Measurements from ENCODE around the gene FAM124B.

The FAM124B gene

DNA sequence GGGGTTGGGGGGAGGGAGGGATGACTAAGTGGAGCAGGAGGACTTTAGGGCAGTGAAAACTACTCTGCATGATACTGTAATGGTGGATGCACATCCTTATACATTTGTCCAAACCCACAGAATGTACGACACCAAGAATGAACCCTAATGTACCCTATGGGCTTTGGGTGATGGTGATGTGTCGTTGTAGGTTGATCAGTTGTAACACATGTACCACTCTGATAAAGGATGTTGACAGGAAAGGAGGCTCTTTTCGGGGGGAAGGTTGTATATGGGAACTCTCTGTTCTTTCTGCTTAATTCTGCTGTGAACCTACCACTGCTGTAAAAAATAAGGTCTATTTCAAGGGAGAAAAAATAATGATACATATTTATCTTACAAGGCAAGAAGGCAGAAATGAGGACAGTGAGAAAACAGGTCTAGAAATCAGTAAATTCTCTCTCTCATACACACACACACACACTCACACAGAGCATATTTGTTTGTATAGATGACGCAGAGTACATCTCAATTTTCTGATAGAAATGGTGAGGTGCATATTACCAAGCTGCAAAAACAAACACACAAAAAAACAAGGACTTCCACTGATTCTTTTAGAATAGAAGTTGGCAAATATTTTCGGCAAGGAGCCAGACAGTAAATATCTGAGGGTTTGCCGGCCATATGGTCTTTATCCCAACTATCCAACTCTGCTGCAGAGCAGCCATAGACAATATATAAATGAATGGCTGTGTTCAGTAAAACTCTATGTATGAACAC lies 20.2 kb downstream of the FAM124B start:
- DNase-seq (ENCODE audit: low spot score), result no peak

- DNase-seq (ENCODE audit: low spot score), result no peak
Observed at GRCh38 chr2:224379986-224380385, 21.9 kb downstream of the FAM124B start.

- DNase-seq (ENCODE audit: low spot score), result no peak
Observed at GRCh38 chr2:224379172-224379571, 22.7 kb downstream of the FAM124B start.

DNA sequence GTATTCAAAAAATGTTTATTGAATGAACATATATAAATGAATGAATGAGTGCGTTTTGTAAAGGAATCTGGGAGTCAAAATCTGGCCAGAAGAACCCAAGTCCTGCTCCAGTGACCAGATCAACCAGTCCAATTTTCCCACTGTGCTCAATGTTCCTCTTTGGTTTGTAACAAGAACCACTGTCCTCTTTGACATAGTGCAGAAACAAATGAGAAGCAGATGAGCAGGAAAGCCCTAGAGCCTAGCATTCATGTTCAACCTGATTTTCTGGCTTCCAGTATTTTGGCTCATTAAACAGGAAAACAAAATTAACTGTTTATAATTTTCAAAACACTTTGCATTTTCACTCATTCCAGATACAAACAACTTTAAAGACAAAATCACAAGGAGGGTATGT lies 23.2 kb downstream of the FAM124B start:
- DNase-seq (ENCODE audit: low spot score), result no peak

DNA sequence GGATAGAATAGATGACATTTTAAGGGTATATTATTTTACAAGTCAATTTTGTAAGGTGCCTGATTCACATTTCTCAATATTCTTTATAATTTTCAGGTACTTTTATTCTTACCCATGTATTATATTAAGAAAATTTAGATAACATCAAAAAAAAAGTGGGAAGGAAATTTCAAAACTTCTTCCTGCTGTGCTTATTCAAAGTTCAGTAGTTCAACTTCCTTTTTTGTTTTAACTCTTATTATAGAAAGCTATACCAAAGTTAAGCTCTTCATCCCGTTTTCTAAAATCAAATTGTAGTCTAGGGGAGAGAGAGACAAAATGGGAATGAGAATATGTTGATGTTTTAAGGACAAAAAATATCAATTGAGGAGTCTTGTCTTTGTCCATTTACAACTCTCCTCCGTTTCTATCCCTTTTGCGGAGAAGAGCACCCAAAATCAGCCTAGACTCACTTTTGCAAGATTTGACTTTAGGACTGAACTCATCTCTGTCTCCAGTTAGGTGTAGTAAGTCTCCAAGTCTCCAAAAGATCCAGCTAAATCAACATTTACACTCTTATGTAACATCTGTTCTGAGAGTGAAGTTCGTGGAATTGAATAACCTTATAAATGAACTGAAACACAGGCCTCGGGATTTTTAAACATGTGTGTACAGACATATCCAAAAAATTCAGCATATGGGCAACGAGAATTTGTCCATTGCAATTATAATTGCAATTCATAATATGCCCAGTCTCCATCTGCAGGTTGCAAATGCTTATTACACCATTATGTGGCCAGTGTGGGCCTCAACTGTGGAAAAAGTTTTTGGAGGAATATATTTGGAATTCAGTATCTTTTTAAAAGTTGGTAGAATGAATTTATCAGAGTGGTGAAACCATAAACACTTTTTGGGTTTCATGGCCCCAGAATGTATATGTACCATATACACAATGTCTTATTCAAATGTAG lies 23.9 kb downstream of the FAM124B start:
- DNase-seq (ENCODE audit: low spot score), result no peak

DNA sequence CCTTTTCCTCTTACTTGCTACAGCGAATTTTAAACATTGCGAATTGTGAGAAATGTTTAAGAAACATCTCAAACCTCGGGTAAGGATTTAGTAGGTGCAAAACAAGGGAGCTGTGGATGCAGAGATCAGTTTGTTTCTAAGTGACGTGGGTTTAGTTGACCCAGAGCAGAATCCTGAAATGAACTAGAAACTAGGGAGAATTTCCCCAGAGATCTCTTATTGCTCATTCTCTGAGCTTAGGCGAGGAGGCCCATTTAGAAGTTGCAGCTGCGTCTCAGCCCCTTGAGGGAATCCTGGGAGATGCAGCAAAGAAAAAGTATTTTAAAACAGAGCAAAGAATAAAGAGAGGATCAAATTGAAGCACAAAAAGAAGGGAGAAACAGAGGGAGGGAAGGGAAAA lies 29.3 kb downstream of the FAM124B start:
- no peak for DNase-seq (ENCODE audit: low spot score)

- peak; percentile 59 for DNase-seq (ENCODE audit: low spot score)
Observed at GRCh38 chr2:224369028-224369632, 32.8 kb downstream of the FAM124B start.

DNA sequence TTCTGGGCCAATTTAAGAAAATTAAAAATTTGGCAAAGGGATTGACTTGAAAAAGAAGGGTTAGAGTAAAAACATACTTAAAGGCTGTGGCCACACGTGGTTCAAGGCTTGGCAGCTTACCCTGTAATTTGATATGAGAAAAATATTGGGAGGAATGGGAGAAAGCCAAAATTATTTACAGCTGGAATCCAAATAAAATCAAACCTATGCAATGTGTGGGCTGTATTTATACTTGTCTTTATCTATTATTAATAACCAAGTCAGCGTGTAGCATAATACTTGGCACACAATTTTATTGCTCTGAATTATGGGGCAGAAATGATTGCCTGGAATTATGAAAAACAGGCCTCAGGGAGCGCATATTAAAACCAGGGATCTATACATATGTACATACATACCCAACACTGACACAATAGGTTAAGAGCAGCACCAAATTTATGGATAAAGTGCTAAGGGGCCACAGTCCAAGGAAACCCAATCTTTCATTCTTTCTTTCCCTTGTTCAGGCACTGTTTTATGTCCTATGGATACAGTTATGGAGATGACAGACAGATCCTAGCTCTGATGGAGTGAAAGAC lies 35.6 kb downstream of the FAM124B start:
- DNase-seq (ENCODE audit: low spot score), result no peak

GRCh38 chr2:224365331-224365730 lies 36.6 kb downstream of the FAM124B start:
- DNase-seq (ENCODE audit: low spot score), result no peak

DNA sequence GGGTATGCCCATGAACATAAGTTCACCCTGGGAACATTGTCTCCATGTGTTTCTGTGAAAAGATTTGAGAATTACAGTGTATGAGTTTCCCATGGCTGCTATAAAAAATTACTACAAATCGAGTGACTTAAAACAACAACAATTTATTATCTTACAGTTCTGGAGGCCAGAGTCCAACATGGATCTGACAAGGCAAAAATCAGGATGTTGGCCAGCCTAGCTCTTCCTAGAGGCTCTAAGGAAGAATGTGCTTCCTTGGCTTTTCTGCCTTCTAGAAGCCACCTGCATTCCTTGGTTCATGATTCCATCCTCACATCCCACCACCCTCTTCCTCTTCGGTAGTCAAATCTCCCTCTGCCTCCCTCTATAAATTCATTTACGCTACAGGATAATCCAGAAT lies 38.6 kb downstream of the FAM124B start:
- no peak for DNase-seq (ENCODE audit: low spot score)

DNA sequence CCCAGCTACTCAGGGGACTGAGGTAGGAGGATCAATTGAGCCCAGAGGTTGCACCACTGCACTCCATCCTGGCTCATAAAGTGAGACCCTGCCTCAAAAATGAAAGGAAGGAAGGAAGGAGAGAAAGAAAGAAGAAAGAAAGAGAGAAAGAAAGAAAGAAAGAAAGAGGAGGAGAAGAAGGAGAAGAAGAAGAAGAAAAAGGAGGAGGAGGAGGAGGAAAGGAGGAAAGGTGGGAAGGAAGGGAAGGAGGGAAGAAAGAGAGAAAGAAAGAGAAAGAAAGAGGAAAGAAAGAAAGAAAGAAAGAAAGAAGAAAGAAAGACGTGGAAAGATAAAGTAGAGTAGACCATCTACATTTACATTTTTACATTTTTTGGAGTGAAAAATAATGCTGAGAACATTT lies 39.8 kb downstream of the FAM124B start:
- DNase-seq (ENCODE audit: low spot score), result no peak

- DNase-seq (ENCODE audit: low spot score), result no peak
Observed at GRCh38 chr2:224360801-224361251, 41.1 kb downstream of the FAM124B start.

DNA sequence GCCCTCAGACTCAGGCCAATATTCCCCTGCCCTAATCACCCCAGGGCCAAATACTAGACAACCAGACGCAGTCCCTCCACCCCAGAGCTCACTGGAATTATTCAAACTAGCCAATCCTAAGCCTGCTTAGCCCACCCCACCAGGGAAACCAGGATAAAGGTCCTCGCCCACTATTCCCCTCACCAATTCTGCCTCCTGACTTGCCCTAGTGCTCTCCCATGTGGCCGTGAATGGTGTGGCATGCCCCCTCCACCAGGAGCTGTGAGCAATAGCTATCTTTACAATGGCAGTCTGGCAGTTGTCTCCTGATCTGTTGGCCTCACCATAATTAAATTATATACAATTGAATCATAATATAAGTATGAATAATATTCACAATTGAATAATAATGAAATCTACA lies 42.3 kb downstream of the FAM124B start:
- peak; percentile 41 for DNase-seq (ENCODE audit: low spot score)

GRCh38 chr2:224357098-224357901 lies 44.6 kb downstream of the FAM124B start:
- DNase-seq (ENCODE audit: low spot score), result peak; percentile 57

DNA sequence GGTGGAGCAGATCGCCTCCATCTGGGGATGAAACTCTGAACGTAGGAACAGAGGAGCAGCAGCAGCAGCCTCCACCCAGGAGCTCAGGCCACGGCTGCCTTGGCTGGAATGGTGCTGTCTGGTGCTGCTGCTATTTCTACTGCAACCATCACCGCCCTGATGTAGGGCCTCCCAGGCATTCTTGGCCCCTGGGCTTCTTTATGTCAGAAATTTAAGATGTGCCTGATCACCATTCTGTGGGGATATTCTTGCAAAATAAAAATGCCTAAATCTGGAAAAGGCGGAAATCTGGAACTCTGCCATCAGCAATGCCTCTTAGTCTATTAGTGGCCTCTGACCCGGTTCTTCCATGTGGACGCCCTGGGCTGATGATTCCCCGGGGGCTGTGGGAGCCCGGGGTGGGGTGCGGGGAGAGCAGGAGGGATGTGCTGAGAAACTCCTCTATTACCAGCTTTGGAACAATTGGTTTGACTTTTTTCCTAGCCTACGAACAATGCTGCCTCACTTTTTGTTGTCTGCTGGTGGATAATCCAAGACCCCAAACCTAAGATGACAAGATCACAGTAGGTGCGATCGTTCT lies 47.2 kb downstream of the FAM124B start:
- no peak for DNase-seq (ENCODE audit: low spot score)

- no peak for DNase-seq (ENCODE audit: low spot score)
Observed at GRCh38 chr2:224350703-224351102, 51.2 kb downstream of the FAM124B start.

GRCh38 chr2:224349396-224349795 lies 52.5 kb downstream of the FAM124B start:
- no peak for DNase-seq (ENCODE audit: low spot score)

DNA sequence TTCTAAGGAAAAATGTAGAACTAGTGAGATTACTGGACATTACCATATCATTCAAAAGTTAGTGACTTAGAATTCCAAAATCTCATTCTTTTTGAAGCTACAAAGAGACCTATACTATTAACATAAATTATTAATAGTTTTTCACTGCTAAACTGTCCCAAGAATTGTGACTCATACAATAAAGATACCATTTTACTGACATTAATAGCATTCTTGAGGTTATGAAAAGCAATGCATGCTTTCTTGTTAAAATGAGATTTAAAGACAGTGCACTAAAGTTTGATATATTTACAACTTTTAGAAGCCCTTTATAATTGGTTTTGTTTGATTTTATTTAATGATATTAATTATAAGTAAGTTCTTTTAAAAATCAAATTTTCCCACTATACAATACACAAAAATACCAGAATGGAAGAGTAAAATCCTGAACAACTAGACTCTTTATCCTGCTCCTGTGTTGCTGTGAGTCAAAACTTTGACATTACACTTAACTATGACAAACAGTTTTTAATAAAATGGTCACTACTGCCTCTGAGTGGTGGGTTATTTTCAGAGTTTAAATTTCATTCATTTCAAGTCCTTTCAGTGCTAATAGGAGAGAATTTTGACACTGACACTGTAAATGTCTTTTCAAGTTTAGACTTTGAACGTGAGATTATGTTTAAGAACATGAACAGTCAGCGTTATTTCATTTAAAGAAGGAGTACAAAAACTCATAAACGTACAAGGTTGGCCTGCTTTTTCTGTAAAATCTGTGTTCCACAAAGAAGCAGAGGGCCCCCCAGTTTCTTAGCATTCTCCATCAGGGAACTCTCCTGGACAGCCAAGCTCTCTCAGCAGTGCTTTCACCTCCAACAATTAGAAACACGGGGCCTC lies 54.5 kb downstream of the FAM124B start:
- no peak for DNase-seq (ENCODE audit: low spot score)

DNA sequence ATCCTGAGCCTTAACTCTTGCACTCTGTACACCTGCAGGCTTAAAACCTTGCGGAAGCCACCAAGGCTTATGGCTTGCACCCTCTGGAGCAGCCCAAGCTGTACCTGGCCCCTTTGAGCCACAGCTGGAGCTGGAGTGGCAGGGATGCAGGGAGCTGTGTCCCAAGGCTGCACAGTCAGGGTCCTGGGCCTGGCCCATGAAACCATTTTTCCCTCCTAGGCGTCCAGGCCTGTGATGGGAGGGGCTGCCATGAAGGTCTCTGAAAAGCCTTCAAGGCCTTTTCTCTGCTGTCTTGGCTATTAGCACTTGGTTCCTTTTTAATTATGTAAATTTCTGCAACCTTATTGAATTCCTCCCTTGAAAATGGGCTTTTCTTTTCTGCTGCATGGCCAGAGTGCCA lies 56.4 kb downstream of the FAM124B start:
- no peak for DNase-seq (ENCODE audit: low spot score)

DNA sequence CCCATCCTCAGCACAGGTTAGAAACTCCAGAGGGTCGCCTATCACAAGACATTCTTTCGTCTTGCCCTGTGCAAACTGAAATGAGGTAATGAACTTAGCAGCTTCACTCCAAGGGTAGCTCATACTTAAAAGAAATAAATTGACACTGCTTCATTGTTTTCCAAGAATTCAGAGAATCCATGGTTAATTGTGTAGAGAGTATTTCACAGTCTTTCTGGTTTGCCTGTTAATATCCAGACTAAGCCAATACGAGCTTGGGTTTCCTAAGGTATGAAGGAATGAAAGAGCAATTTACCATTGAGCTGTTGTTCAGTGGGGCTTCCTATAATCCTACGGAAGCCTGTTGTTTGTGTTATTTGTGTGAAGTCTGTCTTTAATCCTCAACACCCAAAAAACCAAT lies 58.7 kb downstream of the FAM124B start:
- no peak for DNase-seq (ENCODE audit: low spot score)

Measured in HuH-7 (cell line).